NCI-H146 (cell line): ENCODE measurements around the gene BICD2.

ENCODE experiments used
- DNase-seq: peaks from one replicate; lab custom pipeline; 2025; lab: John Stamatoyannopoulos, UW

The BICD2 gene

DNA sequence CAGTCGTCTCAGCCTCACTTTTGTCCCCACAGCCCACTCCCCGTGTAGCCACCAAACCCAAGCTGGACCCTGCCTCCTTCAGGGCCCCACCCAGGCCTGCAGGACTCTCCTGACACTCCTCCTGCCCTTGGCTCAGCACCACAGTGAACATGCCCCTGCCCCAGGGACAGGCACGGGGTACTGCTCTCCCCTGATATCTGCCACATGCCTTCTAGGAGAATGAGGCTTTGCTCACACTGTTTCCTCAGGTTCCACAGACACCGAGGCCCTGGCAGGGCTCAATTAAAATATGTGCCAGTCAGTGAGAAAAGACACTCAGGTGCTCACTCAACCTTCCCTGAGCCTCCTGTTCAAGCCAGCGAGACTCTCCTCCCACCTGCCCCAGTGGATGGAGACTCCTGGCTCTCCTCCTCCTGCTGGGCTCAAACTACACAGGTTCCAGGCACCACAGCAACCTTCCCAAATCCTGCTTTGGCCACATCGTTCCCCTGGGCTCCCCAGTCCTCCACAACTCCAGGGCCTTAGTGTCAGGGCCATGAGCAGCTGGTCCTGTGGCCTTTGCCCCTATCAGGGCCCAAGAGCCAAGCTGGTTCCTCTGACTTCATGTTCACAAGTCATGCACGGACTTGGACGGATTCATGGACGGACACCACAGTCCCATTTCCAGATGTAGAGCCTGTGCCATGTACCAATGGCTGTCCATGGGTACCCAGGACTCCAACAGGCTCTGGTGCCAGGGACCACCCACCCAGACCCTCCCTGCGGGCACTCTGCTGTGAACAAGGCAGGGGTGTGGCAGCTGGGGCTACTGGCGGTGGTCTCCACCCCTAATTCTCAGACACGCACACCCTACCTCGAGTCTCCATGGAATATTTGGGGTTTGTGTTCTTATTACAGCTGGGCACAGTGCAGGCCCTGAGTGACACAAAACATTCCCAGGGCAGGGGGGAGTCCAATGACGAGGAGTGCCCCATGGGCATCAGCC is 36.6 kb downstream of the BICD2 start:
- no peak for DNase-seq

DNA sequence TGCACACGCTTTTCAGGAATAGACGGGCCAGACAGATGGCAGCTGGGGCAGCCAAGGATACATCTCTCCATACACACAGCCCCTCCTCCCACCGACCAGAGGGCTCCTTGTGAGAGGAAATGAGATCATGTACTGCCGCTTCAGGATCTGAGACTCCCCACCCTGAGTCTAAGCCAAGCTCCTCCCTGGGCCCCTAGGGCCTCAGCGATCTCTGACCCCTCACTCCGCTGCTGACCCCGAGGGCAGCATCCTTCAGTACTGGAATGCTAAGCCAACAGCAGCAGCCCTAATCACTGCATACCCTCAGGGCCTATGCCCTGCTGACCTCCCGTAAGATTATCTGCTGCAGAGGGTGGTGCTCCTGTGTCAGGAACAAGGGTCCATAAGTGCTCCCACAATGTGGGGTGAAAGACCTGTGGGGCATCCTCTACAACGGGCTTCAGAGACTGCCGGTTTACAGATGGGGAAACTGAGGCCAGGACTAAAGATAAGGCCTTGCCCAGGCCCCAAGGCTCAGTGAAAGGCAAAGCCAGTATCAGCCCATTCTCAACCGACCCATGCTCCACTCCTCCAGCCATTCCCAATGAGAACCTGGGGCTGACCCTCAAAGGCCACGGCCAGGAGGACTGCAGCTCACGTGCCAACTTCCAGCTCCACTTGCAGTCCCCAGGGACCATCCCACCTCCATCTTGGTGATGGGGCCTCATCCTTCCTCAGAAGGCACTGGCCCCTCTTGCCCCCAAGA is 37.5 kb downstream of the BICD2 start:
- no peak for DNase-seq

DNA sequence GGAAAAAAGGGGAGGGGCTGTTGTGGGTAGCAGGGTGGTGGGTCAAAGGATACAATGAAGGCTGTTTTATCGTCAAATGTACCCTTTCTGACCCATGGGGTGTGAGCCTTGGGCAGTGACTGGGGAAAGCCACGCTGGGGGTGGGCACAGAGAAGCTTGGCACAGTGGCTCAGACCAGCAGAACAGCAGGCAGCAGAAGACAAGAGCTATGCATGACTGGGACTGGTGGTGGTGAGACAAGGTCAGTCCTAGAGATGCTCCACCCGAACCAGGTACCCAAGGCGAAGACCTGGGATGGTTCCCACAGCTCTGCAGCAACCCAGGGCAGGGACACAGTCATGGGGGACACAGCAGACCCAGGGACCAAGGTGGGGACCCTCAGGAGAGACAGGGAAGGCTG is 38.3 kb downstream of the BICD2 start:
- DNase-seq: no peak

DNA sequence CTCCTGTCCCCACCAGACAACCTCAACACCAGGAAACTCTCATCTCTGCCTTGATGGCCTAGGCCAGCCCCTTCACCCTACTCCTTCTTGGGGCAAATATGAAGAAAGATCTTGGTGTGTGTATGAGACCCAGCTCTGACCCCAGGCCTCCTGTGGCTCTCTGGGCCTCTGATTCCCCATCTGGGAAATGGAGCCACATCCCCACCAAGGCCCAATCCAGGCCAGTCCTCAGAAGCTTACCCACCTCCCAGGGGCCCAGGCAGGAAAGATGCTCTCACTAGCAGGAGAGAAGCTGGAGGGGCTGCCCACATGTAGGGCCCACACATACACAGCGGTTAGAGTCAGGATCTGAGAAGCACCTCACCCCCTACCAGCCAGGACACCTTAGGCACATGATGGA is 38.9 kb downstream of the BICD2 start:
- DNase-seq: no peak

DNA sequence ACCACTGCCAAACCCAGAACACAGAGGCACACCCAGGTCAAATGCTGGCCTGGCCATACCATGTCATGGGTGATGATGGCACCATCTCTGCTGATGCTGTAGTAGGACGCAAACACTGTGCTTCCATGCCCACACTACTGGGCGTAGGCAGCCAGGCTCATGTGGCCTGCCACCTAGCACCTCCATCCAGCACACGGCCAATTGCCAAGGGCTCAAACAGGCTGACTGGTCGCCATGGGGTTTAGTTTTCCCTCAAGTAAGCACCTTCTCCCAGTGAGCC is 39.4 kb downstream of the BICD2 start:
- no peak for DNase-seq

DNA sequence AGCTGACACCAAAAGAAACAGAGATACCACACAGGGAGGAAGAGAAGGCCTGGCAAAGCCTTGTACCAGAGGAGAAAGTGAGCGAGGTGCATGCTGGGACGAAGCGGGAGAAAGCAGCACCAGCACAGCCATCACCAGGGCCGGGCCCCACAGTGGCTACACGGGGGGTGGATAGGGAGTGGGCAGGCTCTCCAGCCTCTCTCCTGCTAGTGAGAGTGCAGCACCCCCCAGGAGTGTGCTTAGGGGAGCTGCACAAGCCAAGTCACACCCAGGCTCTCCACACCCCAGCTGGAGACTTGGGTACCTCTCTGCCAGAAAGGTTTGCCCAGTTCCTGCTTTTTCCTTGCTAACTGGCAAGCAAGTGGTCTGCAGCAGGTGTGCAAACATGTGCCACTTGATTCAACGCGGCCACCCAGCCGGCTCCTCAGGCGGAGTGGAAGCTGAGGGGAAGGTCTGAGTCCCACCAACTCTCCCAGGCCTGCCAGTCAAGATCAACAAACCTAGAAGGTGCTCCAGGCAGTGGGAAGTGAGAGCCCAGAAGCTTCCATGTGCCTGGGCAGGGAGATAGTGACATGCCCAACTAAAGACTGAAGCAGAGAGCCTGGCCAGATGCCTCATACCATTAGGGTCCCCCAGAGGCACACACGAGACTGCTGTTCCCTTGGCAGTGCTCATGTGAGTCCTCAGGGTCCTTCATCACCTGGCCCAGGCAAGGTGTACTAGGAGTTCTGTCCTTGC is 39.9 kb downstream of the BICD2 start:
- no peak for DNase-seq

DNA sequence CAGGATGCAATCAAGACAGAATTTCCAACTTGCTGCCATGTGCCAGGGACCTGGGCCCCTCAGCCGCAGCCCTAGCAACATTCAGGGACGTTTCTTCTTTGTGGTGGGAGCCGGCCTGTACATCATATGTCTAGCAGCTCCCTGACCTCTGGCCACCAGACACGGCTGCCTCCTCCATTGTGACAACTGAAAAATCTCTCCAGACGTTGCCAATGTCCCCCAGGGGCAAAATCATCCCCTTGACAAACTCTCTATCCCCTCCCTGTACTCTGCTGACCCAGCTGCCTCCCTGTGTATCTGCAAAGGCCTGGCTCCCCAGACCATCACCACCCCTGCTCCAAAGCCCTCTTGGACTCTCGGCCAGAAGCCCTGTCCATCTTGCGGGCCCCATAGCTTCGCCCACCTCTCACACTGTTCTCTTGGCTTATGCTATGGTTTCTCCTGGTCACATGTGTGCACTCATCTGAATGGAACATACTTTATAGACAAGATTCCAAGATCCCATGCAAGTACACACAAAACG is 40.8 kb downstream of the BICD2 start:
- DNase-seq: no peak

DNA sequence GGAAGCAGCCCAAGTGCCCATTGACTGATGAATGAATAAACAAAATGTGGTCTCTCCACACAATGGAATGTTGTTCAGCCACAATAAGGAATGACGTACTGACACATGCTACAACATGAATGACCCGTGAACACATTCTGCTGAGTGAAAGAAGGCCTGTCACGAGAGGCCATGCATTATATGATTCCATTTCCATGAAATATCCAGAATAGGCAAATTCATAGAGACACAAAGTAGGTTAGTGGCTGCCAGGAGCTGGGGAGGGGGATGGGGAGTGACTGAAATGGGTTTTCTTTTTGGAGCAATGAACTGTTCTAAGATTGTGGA is 41.4 kb downstream of the BICD2 start:
- DNase-seq: no peak

DNA sequence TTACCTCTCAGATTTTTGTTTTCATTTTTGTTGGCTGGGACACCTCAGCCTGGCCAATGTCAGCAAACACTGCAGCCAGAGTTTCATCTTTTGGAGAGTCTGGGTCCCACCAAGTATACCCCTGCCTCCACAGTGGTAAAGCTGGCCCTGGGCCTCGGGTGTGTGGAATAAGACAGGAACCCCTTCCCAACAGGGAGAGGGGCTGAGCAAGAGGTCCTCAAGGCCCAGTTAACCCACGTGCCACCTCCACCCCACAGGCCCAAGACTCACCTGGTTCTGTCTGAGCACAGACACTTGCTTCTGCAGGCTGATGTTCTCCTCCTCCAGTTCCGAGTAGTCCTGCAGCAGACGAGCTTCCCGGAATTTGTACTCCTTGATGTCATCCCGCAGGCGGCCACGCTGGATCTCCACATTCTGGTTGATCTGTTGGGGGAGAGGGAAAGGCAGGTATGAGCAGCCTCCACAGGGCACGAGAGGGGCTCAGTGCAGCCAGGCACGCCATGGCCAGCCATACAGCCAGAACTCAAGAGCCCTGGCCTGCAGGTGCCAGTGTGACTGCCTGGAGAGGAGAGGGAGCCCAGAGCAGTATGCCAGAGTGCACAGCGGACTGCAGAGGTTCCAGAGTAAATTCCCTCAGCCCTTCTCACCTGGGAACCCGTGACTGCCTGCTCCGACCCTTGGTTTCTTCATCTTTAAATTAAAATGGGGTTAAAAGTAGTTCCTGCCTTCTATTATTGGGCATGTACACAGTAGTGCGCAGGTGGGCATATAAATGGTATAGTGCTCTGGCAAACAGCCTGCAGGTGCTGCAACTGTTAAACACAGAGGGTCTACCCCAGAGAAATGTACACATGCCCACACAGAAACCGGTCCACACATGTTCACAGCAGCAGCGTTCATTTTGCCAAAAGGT is 42.0 kb downstream of the BICD2 start:
- DNase-seq: no peak

DNA sequence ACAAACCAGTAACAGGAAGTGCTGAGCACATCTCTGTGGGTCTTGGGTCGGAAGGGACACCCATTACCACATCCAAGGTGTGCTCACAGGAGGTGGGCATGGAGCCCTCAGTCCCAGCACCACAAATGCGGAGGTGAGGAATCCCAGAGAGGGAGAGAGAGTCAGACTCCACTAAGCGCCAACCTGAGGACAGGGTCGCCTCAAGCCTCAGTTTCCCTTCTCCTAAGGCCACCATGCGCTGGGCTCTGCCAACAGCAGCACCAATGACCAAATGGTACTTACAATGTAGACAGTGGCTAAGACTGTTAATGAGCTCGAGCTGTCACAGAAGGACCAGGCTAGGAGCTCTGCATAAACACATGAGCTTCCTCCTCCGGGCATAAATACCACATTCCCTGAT is 43.1 kb downstream of the BICD2 start:
- no peak for DNase-seq

DNA sequence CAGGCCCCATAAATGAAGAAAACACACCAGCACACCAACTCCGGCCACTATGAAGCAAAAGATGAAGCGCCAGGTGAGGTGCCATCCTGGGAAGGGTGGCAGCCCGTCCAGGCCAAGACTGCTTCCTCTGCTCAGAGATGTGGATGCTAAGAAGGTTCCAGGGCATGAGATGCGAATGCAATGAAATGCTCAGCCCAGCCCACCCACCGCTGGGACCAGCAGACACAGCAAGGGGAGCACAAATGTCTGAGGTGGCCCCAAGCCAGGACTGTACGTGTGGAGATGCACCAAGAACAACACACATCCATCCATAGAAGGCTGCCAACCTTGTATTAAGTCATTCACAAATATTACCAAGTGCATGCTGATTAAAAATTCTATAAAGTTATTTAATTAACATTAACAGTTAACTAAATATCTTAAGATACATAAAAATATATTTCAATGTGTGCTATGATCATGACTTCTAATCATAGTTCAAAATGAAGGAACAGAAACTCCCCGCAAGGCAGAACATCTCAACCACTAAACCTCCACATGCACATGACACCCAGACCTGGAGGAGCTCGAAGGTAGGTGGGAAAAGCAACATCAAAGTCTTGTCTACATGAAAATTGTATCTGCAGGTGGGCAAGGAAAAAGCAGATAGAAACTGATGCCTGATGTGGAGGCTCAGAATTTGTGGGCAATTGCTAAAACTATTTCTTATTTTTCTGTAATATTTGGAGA is 43.7 kb downstream of the BICD2 start:
- DNase-seq: no peak

DNA sequence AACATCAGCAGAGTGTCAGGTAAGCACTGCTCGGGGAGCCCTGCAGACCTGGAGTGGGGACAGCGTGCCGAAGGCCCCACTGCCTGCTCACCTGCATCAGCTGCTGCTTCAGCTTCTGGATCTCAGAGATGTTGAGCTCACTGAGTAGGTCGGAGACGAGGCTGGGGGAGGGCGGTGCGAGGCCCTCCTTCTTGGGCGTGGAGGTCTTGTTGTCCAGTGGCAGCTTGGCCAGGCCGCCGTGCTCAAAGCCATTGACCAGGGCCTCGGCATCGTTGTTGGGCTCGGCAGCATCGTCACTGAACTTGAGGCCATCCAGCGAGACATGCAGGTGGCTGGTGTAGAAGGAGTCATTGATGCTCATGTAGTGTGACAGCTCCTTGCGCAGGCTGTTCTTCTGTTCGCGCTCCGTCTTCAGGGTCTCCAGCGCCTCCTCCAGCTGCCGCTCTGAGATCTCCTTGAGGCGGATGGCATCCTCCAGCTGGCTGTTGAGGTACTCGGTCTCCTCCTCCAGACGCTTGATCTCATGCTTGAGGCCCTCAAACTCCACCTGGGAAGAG is 44.3 kb downstream of the BICD2 start:
- DNase-seq: no peak

DNA sequence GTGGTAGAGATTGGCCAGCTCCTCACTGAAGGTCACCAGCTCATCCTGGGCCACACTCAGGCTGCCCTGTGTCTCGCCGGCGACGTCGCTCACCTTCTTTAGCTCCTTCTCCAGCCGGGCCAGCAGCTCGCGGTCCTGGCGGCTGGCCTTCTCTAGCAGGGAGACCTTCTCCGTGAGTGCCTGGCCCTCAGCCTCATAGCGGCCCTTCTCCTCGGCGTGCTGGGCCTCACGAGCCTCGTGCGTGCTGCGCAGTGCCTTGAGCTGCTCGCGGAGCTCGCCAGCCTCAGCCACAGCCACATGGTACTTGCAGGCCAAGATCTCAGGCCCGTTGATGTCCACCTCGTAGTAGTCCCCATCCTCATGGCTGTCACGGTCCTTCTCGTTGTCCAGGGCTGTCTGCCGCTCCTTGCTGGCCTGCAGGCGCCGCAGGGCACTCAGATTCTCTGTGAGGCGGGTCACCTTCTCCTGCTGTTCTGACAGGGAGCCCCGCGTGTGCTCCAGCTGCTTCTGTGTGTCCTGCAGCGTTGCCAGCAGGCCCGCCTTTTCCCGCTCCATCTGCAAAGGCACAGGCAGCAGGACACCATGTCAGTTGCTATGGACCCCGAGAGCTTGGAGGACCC is 45.5 kb downstream of the BICD2 start:
- DNase-seq: no peak

DNA sequence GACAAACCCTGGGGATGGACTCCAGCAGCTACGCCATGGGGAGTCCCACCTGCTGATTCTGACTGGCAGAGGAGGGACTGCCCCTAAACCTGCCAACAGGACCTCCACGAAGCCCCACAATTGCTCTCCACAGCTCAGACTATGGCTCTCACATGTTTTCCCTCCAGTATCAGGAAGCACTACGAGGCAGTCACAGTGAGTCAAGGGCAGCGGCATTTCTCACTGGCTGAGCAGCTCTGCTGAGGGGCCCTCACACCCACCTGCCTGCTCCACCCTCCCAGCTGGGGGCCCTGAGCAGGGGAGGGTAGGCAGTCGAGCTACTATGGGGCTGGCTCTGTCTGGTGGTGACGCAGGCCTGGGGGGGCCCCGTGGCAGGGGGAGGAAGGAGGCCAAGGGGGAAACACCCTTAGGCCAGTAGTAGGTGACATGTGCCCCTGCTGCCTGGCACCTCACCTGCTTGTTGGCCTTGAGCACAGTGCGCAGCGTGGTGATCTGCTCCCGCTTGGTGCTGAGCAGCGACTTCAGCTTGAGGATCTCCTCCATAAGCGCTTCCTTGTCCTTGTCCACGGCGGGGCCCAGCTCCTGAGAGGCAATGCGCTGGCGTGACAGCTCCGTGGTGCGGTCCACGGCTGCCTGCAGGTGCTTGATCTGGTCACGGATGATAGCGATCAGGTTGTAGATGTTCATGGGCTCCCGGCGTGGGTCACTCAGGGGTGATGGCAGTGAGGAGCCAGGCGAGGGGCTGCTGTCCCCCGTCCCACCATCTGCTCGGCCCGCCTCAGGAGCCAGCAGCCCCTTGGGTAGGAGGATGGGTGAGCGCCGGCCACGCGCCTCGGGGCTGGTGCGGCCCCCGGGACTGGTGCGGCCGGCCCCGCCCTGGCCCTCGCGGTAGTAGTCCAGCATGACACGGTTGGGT is 46.3 kb downstream of the BICD2 start:
- no peak for DNase-seq

DNA sequence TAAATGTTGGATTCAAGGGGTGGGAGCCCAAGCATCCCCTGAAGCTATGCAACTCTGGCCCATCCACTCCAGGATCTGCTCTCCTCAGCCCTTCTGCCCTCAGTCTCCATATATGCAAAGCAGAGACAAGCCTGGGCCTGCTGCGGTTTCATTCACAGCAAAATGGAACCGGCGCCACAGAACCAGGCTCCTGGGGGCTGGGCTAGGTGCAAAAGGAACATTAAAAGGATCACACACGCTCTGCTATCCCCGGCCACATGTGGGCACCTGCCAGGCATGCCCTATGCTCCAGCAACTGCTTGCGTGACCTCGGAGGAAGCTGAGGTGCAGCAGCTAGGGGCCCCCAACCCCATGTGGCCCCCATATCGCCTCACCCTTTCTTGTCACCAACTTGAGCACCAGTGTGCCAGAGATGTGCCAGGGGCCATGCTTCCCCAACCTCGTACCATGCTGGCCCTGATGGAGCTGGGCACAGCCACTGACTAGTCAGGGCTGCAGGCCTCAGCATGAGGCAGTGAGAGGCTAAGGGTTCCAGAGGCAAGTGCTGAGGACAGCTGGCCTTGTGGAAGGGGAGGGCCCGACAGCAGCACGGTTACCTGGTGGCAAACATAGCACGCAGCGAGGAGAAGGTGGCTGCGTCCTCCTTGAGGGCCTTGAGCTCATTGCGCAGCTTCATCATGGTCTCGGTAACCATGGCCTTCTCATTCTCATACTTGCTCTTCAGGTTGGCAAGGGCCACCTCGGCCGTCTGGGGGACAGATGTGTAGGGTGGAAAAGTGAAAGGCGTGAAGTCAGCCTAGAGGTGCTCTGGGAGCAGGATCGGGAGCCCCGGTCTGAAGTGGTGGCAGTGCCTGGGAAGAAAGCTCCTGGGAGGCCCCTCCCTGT is 47.2 kb downstream of the BICD2 start:
- no peak for DNase-seq

DNA sequence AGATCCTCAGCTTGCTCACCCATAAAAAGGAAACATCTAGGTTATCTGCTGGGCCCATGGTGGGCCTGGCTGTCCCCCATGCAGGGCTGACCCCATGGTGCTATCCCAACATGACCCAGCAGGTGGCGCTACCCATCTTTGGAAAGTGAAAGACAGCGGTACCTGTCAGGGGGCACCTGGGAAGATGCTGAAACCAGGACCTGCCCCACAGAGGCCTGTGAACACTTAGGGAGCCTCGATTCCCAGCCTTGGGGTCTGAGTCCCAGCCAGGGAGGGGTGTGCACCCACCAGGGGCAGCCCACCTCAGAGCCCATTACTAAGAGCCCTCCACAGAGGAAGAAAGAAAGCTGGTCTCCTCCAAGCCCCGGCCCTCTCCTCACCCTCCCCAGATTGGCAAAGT is 48.1 kb downstream of the BICD2 start:
- peak; percentile 31 for DNase-seq

DNA sequence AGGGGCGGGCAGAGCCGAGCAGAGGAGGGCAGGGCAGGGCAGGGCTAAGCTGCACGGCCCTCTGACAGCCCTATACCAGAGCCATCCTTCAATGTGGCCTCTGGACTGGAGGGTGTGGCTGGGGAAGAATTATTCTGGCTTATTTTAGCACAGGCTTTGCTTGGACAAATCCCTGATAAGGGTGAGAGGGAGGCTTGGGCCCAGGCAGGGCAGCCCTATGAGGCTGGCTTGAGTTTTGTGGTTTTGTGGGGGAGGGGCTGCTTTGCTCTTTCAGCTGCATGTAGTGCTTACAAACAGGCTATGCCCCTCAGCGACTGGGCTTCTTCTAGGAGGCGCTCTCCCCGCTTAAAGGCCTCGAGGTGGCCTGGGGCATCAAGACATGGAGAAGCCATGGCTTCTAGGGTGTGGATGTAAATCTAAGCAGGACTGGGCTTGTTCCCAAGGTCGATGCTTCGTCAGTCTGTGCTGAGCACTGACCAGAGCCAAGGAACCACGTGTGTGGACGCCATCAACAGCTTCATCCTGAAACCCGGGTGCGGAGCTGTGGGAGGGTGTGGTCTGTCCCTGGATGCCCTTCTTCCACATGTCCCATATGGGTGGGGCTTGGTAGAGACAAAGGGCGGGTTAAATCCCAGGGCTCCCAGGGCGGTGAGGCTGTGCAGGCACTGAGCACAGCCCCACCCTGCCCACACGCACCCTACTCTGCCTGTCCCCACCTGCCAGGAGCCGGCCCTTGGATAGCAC is 49.0 kb downstream of the BICD2 start:
- no peak for DNase-seq
